ENCODE results near the gene CDC42EP3.
A peak's percentile ranks its signal among the peaks of the same experiment; 100 is the strongest.

Gene CDC42EP3

GRCh38 chr2:37672104-37672869 lies 845 bp upstream of the CDC42EP3 start:
- DNase-seq: peak; percentile 58
- TF ChIP-seq GATA1 (IDR thresholded peaks at IDR 0.05; ENCODE audit: low read depth, low read length) (no peak), POLR2A (IDR thresholded peaks at IDR 0.05; ENCODE audit: low read length) (no peak)

GRCh38 chr2:37671816-37672103 lies 318 bp upstream of the CDC42EP3 start:
- peak in 1 of 2 experiments; percentile 42 for DNase-seq

GRCh38 chr2:37670378-37671008 lies 949 bp downstream of the CDC42EP3 start:
- no peak for DNase-seq
- TF ChIP-seq POLR2A (IDR thresholded peaks at IDR 0.05; ENCODE audit: low read length) (no peak), GATA1 (IDR thresholded peaks at IDR 0.05; ENCODE audit: low read depth, low read length) (no peak)

More at GRCh38 chr2:37671816-37672103, 318 bp upstream of the CDC42EP3 start:
- TF ChIP-seq POLR2A (IDR thresholded peaks at IDR 0.05; ENCODE audit: low read length): no peak
- TF ChIP-seq GATA1 (IDR thresholded peaks at IDR 0.05; ENCODE audit: low read depth, low read length): no peak

- DNase-seq: no peak
- TF ChIP-seq POLR2A (IDR thresholded peaks at IDR 0.05; ENCODE audit: low read length) (no peak), GATA1 (IDR thresholded peaks at IDR 0.05; ENCODE audit: low read depth, low read length) (no peak)
These were observed 2.0 kb downstream of the CDC42EP3 start for GRCh38 chr2:37669446-37669845.

- no peak for DNase-seq
- TF ChIP-seq GATA1 (IDR thresholded peaks at IDR 0.05; ENCODE audit: low read depth, low read length): no peak
- no peak for TF ChIP-seq POLR2A (IDR thresholded peaks at IDR 0.05; ENCODE audit: low read length)
These were observed 3.7 kb downstream of the CDC42EP3 start for GRCh38 chr2:37667704-37668103.

GRCh38 chr2:37666772-37667171 lies 4.7 kb downstream of the CDC42EP3 start:
- TF ChIP-seq POLR2A (IDR thresholded peaks at IDR 0.05; ENCODE audit: low read length) (no peak), GATA1 (IDR thresholded peaks at IDR 0.05; ENCODE audit: low read depth, low read length) (no peak)
- no peak for DNase-seq

- TF ChIP-seq GATA1 (IDR thresholded peaks at IDR 0.05; ENCODE audit: low read depth, low read length) (no peak), POLR2A (IDR thresholded peaks at IDR 0.05; ENCODE audit: low read length) (no peak)
- no peak for DNase-seq
These were observed 5.7 kb downstream of the CDC42EP3 start for GRCh38 chr2:37665604-37666362.

- DNase-seq: no peak
- TF ChIP-seq GATA1 (IDR thresholded peaks at IDR 0.05; ENCODE audit: low read depth, low read length): no peak
- no peak for TF ChIP-seq POLR2A (IDR thresholded peaks at IDR 0.05; ENCODE audit: low read length)
These were observed 6.4 kb downstream of the CDC42EP3 start for GRCh38 chr2:37665043-37665442.

GRCh38 chr2:37664231-37664643 lies 7.2 kb downstream of the CDC42EP3 start:
- DNase-seq: no peak
- TF ChIP-seq GATA1 (IDR thresholded peaks at IDR 0.05; ENCODE audit: low read depth, low read length) (no peak), POLR2A (IDR thresholded peaks at IDR 0.05; ENCODE audit: low read length) (no peak)

GRCh38 chr2:37663390-37663789 lies 8.1 kb downstream of the CDC42EP3 start:
- TF ChIP-seq GATA1 (IDR thresholded peaks at IDR 0.05; ENCODE audit: low read depth, low read length) (no peak), POLR2A (IDR thresholded peaks at IDR 0.05; ENCODE audit: low read length) (no peak)
- DNase-seq: no peak

- DNase-seq: no peak
- no peak for TF ChIP-seq GATA1 (IDR thresholded peaks at IDR 0.05; ENCODE audit: low read depth, low read length)
- no peak for TF ChIP-seq POLR2A (IDR thresholded peaks at IDR 0.05; ENCODE audit: low read length)
These were observed 11.7 kb downstream of the CDC42EP3 start for GRCh38 chr2:37659723-37660122.

GRCh38 chr2:37658682-37659081 lies 12.8 kb downstream of the CDC42EP3 start:
- no peak for DNase-seq
- TF ChIP-seq POLR2A (IDR thresholded peaks at IDR 0.05; ENCODE audit: low read length) (no peak), GATA1 (IDR thresholded peaks at IDR 0.05; ENCODE audit: low read depth, low read length) (no peak)

GRCh38 chr2:37657471-37657870 lies 14.0 kb downstream of the CDC42EP3 start:
- DNase-seq: no peak
- TF ChIP-seq POLR2A (IDR thresholded peaks at IDR 0.05; ENCODE audit: low read length) (no peak), GATA1 (IDR thresholded peaks at IDR 0.05; ENCODE audit: low read depth, low read length) (no peak)

All from erythroblast (primary cell).